Rectal smooth muscle tissue (tissue), 1 donor: ENCODE results near the gene PLA2G2F.

Experiments used
- H3K27ac ChIP-seq: one replicate; pipeline ENCODE4 v1.7.0; 2013; ENCODE audit warnings: low read depth, low read length, inconsistent platforms
- H3K27me3 ChIP-seq: one replicate; pipeline ENCODE4 v1.7.0; 2013; ENCODE audit warnings: low read length; ENCODE audit not compliant: control insufficient read depth, insufficient read depth
- H3K36me3 ChIP-seq: one replicate; pipeline ENCODE4 v1.7.0; 2013; ENCODE audit warnings: low read length; ENCODE audit not compliant: control insufficient read depth, insufficient read depth
- H3K4me1 ChIP-seq: one replicate; pipeline ENCODE4 v1.7.0; 2013; ENCODE audit warnings: low read length; ENCODE audit not compliant: control insufficient read depth, insufficient read depth
- H3K4me3 ChIP-seq: one replicate; pipeline ENCODE4 v1.7.0; 2013; ENCODE audit warnings: low read length
- H3K9ac ChIP-seq: one replicate; pipeline ENCODE4 v1.7.0; 2013; ENCODE audit warnings: low read length

The PLA2G2F gene

GRCh38 chr1:20138961-20139550, at the start of gene PLA2G2F:
TSS of gene PLA2G2F (plus strand) at chr1:20139323. CDS start at chr1:20139428, 105 bp downstream.
- Histone ChIP-seq H3K4me1 (no peaks in the 10 kb centered on the region), H3K27ac (no peak within 1 kb of the TSS), H3K27me3 (no peaks in the 10 kb centered on the region), H3K4me3 (no peak within 1 kb of the TSS), H3K9ac (no peak within 1 kb of the TSS), H3K36me3 (no peaks in the 10 kb centered on the region)

GRCh38 chr1:20089328-20090077, 49.6 kb upstream of the PLA2G2F start:
- no peak overlapping the region for H3K27ac ChIP-seq
- no peaks in the 10 kb centered on the region for H3K27me3 ChIP-seq
- H3K9ac ChIP-seq = no peak overlapping the region
- H3K36me3 ChIP-seq = no peaks in the 10 kb centered on the region
- no peak overlapping the region for H3K4me3 ChIP-seq
- no peaks in the 10 kb centered on the region for H3K4me1 ChIP-seq

- Histone ChIP-seq H3K4me3 (no peak overlapping the region), H3K4me1 (no peaks in the 10 kb centered on the region), H3K36me3 (no peaks in the 10 kb centered on the region), H3K27ac (no peak overlapping the region), H3K9ac (no peak overlapping the region), H3K27me3 (no peaks in the 10 kb centered on the region)
Observed at GRCh38 chr1:20090119-20090518, 49.0 kb upstream of the PLA2G2F start.

GRCh38 chr1:20090641-20091040, 48.5 kb upstream of the PLA2G2F start:
- Histone ChIP-seq H3K4me1 (no peaks in the 10 kb centered on the region), H3K27ac (no peak overlapping the region), H3K4me3 (no peak overlapping the region), H3K27me3 (no peaks in the 10 kb centered on the region), H3K9ac (no peak overlapping the region), H3K36me3 (no peaks in the 10 kb centered on the region)

GRCh38 chr1:20093303-20093702, 45.8 kb upstream of the PLA2G2F start:
- Histone ChIP-seq H3K27me3 (no peaks in the 10 kb centered on the region), H3K4me3 (no peak overlapping the region), H3K9ac (no peak overlapping the region), H3K4me1 (no peaks in the 10 kb centered on the region), H3K36me3 (no peaks in the 10 kb centered on the region), H3K27ac (no peak overlapping the region)

- H3K4me1 ChIP-seq = no peaks in the 10 kb centered on the region
- H3K36me3 ChIP-seq = no peaks in the 10 kb centered on the region
- no peak overlapping the region for H3K27ac ChIP-seq
- H3K4me3 ChIP-seq = no peak overlapping the region
- H3K27me3 ChIP-seq = no peaks in the 10 kb centered on the region
- H3K9ac ChIP-seq = no peak overlapping the region
Observed at GRCh38 chr1:20093940-20094391, 45.2 kb upstream of the PLA2G2F start.

- no peak overlapping the region for H3K9ac ChIP-seq
- H3K4me1 ChIP-seq = no peaks in the 10 kb centered on the region
- H3K36me3 ChIP-seq = no peaks in the 10 kb centered on the region
- H3K27me3 ChIP-seq = no peaks in the 10 kb centered on the region
- no peak overlapping the region for H3K27ac ChIP-seq
- no peak overlapping the region for H3K4me3 ChIP-seq
Observed at GRCh38 chr1:20095564-20096434, 43.3 kb upstream of the PLA2G2F start.

GRCh38 chr1:20096840-20097447, 42.2 kb upstream of the PLA2G2F start:
- Histone ChIP-seq H3K9ac (no peak overlapping the region), H3K4me3 (no peak overlapping the region), H3K4me1 (no peaks in the 10 kb centered on the region), H3K27ac (no peak overlapping the region), H3K27me3 (no peaks in the 10 kb centered on the region), H3K36me3 (no peaks in the 10 kb centered on the region)

GRCh38 chr1:20099533-20099932, 39.6 kb upstream of the PLA2G2F start:
- no peak overlapping the region for H3K4me3 ChIP-seq
- no peak overlapping the region for H3K27ac ChIP-seq
- H3K4me1 ChIP-seq = no peaks in the 10 kb centered on the region
- H3K27me3 ChIP-seq = no peaks in the 10 kb centered on the region
- H3K9ac ChIP-seq = no peak overlapping the region
- H3K36me3 ChIP-seq = no peaks in the 10 kb centered on the region

GRCh38 chr1:20100632-20101355, 38.3 kb upstream of the PLA2G2F start:
- no peak overlapping the region for H3K27ac ChIP-seq

GRCh38 chr1:20102875-20103274, 36.2 kb upstream of the PLA2G2F start:
- Histone ChIP-seq H3K27me3 (no peaks in the 10 kb centered on the region), H3K4me1 (no peaks in the 10 kb centered on the region), H3K27ac (no peak overlapping the region), H3K4me3 (no peak overlapping the region), H3K36me3 (no peaks in the 10 kb centered on the region), H3K9ac (no peak overlapping the region)

More at GRCh38 chr1:20100632-20101355, 38.3 kb upstream of the PLA2G2F start:
- Histone ChIP-seq H3K36me3 (no peaks in the 10 kb centered on the region), H3K4me1 (no peaks in the 10 kb centered on the region), H3K9ac (no peak overlapping the region), H3K27me3 (no peaks in the 10 kb centered on the region), H3K4me3 (no peak overlapping the region)
